SU-DHL-6 (cell line): ENCODE results near the gene PANK2.

Source experiments
- H2AFZ ChIP-seq: fragments of 200-600 bp; sonication (generic); 2 replicates; pipeline ENCODE4 v1.6.1; 2014; ENCODE audit warnings: low read depth, mild to moderate bottlenecking, moderate library complexity, mixed read lengths, antibody characterized with exemption, low read length; ENCODE audit not compliant: severe bottlenecking
- H3F3A ChIP-seq: fragments of 200-600 bp; shearing (Covaris generic); 2 replicates; pipeline ENCODE4 v1.6.0; 2016; ENCODE audit warnings: antibody characterized with exemption, mild to moderate bottlenecking; ENCODE audit not compliant: insufficient read depth
- H3K27ac ChIP-seq: fragments of 200-600 bp; sonication (generic); 2 replicates; pipeline ENCODE4 v1.5.1; 2016; ENCODE audit warnings: low read depth, mild to moderate bottlenecking, low read length, moderate library complexity, mixed read lengths
- H3K27me3 ChIP-seq: fragments of 200-600 bp; sonication (generic), shearing (Covaris generic); 2 replicates; pipeline ENCODE4 v1.6.0; 2014; ENCODE audit warnings: mild to moderate bottlenecking, low read length
- H3K36me3 ChIP-seq: fragments of 200-600 bp; sonication (generic); 2 replicates; pipeline ENCODE4 v1.6.1; 2014; ENCODE audit warnings: mild to moderate bottlenecking, low read length, mixed read lengths
- H3K4me2 ChIP-seq: fragments of 300-600, 200-600 bp; shearing (Covaris generic), sonication (generic); 2 replicates; pipeline ENCODE4 v1.6.0; 2014; ENCODE audit warnings: low read length, low read depth, mild to moderate bottlenecking; ENCODE audit not compliant: poor library complexity, severe bottlenecking
- H3K4me3 ChIP-seq: fragments of 200-600 bp; sonication (generic); 2 replicates; pipeline ENCODE4 v1.5.1; 2014; ENCODE audit warnings: antibody characterized with exemption, low read length, mild to moderate bottlenecking, mixed read lengths; ENCODE audit not compliant: insufficient read depth, poor library complexity, severe bottlenecking
- H3K79me2 ChIP-seq: fragments of 200-600 bp; sonication (generic); 2 replicates; pipeline ENCODE4 v1.6.1; 2014; ENCODE audit warnings: mild to moderate bottlenecking, low read length, moderate library complexity; ENCODE audit not compliant: insufficient read depth
- H3K9ac ChIP-seq: fragments of 200-600 bp; sonication (generic); 2 replicates; pipeline ENCODE4 v1.7.0; 2014; ENCODE audit warnings: mild to moderate bottlenecking, low read length
- H3K9me2 ChIP-seq: fragments of 200-600 bp; sonication (generic); replicated peaks from 2 replicates; pipeline ENCODE4 v1.6.1; 2014; ENCODE audit warnings: low read length; ENCODE audit not compliant: insufficient read depth
- H3K9me3 ChIP-seq: fragments of 200-600 bp; sonication (generic); 2 replicates; pipeline ENCODE4 v1.6.1; 2014; ENCODE audit warnings: low read length, mixed read lengths; ENCODE audit not compliant: insufficient read depth
- H4K20me1 ChIP-seq: fragments of 200-600 bp; sonication (generic); 2 replicates; pipeline ENCODE4 v1.6.1; 2014; ENCODE audit warnings: low read depth, mild to moderate bottlenecking, antibody characterized with exemption, low read length, moderate library complexity, mixed read lengths
- EZH2phosphoT487 ChIP-seq: fragments of 200-600 bp; sonication (generic), shearing (Covaris generic); conservative IDR thresholded peaks from 2 replicates; pipeline ENCODE4 v1.6.1; 2018; ENCODE audit warnings: mild to moderate bottlenecking, antibody characterized with exemption, low read length, moderate library complexity, mixed read lengths
- TF ChIP-seq, protein P1 (sequence below): fragments of 200-600 bp; sonication (generic); IDR thresholded peaks from one replicate; pipeline ENCODE4 v1.5.1; 2017; ENCODE audit warnings: antibody characterized with exemption, mild to moderate bottlenecking, low read length, moderate library complexity; ENCODE audit not compliant: insufficient read depth, poor library complexity, severe bottlenecking

Gene PANK2

GRCh38 chr20:3865152-3865886 lies 23.9 kb upstream of the PANK2 start:
- Histone ChIP-seq H3K79me2 (no peaks in the 10 kb centered on the region), H2AFZ (no peak overlapping the region), H3K9me2 (no peaks in the 10 kb centered on the region), H3K9me3 (no peaks in the 10 kb centered on the region), H3K4me3 (no peak overlapping the region), H3F3A (no peaks in the 10 kb centered on the region), H3K4me2 (no peak overlapping the region), H3K36me3 (peaks cover 8% of the 10 kb centered on the region), H4K20me1 (no peaks in the 10 kb centered on the region), H3K9ac (no peak overlapping the region), H3K27ac (no peak overlapping the region), H3K27me3 (no peaks in the 10 kb centered on the region)
- no peak for TF ChIP-seq EZH2phosphoT487
- TF ChIP-seq, protein P1, sequence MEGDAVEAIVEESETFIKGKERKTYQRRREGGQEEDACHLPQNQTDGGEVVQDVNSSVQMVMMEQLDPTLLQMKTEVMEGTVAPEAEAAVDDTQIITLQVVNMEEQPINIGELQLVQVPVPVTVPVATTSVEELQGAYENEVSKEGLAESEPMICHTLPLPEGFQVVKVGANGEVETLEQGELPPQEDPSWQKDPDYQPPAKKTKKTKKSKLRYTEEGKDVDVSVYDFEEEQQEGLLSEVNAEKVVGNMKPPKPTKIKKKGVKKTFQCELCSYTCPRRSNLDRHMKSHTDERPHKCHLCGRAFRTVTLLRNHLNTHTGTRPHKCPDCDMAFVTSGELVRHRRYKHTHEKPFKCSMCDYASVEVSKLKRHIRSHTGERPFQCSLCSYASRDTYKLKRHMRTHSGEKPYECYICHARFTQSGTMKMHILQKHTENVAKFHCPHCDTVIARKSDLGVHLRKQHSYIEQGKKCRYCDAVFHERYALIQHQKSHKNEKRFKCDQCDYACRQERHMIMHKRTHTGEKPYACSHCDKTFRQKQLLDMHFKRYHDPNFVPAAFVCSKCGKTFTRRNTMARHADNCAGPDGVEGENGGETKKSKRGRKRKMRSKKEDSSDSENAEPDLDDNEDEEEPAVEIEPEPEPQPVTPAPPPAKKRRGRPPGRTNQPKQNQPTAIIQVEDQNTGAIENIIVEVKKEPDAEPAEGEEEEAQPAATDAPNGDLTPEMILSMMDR, result no peak

GRCh38 chr20:3865887-3866407 lies 23.2 kb upstream of the PANK2 start:
- no peak for TF ChIP-seq EZH2phosphoT487
- TF ChIP-seq, protein P1, result no peak
- Histone ChIP-seq H3K4me3 (no peak overlapping the region), H2AFZ (no peak overlapping the region), H3K9ac (no peak overlapping the region), H3K27me3 (no peaks in the 10 kb centered on the region), H3K9me3 (no peaks in the 10 kb centered on the region), H3K4me2 (no peak overlapping the region), H3K9me2 (no peaks in the 10 kb centered on the region), H3K36me3 (peaks cover 8% of the 10 kb centered on the region), H4K20me1 (no peaks in the 10 kb centered on the region), H3F3A (no peaks in the 10 kb centered on the region), H3K27ac (no peak overlapping the region), H3K79me2 (no peaks in the 10 kb centered on the region)

DNA sequence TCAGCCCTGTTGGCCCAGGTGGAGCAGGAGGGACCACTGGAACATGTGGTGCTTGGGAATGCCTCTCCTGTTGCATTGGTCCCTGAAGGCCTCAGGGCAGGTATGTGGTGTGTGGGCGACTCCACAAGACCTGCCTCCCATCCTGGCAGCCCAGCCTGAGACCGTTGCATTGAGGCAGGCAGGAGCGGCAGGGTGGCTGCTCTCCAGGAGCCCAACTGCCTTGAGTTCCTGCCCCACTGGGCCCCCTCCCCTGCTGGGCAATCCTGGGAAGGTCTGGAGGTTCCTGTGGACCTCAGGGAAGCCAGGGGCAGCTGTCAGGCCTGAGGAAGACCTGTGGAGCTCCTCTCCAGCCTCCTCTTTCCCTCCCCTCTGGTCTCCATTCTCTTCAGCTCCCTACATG lies 22.7 kb upstream of the PANK2 start:
- H3K9me2 ChIP-seq, result no peaks in the 10 kb centered on the region
- H2AFZ ChIP-seq, result no peak overlapping the region
- H3K79me2 ChIP-seq, result 0 out of 2 replicates have a peak, but pooled peaks cover under 1% of the 10 kb centered on the region
- H3K36me3 ChIP-seq, result peaks cover 8% of the 10 kb centered on the region
- no peak overlapping the region for H3K27ac ChIP-seq
- H3K9ac ChIP-seq, result no peak overlapping the region
- H3F3A ChIP-seq, result no peaks in the 10 kb centered on the region
- H3K9me3 ChIP-seq, result no peaks in the 10 kb centered on the region
- H3K4me3 ChIP-seq, result no peak overlapping the region
- TF ChIP-seq EZH2phosphoT487, result no peak
- TF ChIP-seq, protein P1, result no peak
- H3K27me3 ChIP-seq, result no peaks in the 10 kb centered on the region
- H3K4me2 ChIP-seq, result no peak overlapping the region
- no peaks in the 10 kb centered on the region for H4K20me1 ChIP-seq
